ENCODE results near the gene EGLN3. TPM values are rescaled to one million over a fixed set of nuclear protein-coding genes. Genes with fewer than 3 reads are reported as not detected.

Gene EGLN3
- total and polyA plus RNA-seq, 2 of the 13 experiments (the other 11 are each of a cell fraction or from before 2014, with no cell fraction given), result 0.18 to 27.3 TPM

DNA sequence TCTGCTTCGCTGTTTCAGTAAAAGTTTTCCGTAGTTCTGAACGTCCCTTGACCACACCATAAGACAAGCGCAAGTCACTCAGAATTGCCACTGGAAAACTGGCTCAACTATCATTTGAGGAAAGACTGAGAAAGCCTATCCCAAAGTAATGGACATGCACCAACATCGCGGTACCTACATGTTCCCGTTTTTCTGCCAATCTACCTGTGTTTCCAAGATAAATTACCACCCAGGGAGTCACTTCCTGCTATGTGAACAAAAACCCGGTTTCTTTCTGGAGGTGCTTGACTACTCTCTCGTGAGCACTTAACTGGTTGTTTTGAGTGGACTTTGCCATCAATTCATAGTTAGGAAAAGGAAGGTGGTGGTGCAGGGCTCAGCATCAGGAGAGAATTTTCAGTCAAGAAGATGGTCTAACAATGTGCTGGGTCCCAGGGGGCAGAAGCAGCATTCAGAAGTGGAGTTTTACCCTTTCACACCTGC, 1.4 kb downstream of the EGLN3 start (continued):
- TF ChIP-seq ZNF441 (CRISPR knock-in tag; IDR thresholded peaks at IDR 0.05; ENCODE audit: borderline replicate concordance) (peak; percentile 55; the same call in 1 of the 2 replicates), YEATS2 (CRISPR knock-in tag; IDR thresholded peaks at IDR 0.05; ENCODE audit: borderline replicate concordance) (0 out of 2 replicates have a peak, but pooled peaks have one; percentile 13), ZBTB38 (CRISPR knock-in tag; IDR thresholded peaks at IDR 0.05) (peak; percentile 55; the same call in 1 of the 2 replicates), MBD4 (IDR thresholded peaks at IDR 0.05; ENCODE audit: borderline replicate concordance, low read length) (no peak), POLR2A (IDR thresholded peaks at IDR 0.05; ENCODE audit: insufficient read depth in 1 of 2, low read depth in 2 of 2, low read length in 2 of 2) (0 out of 4 replicates have a peak, but pooled peaks of 1 of the 2 experiments have one; percentile 3), ZNF451 (CRISPR knock-in tag; IDR thresholded peaks at IDR 0.05) (no peak), ZMAT3 (CRISPR knock-in tag; conservative IDR thresholded peaks at IDR 0.05) (peak; percentile 49; the same call in 1 of the 2 replicates), MXI1 (IDR thresholded peaks at IDR 0.05; ENCODE audit: borderline replicate concordance, low read depth, low read length) (0 out of 3 replicates have a peak, but pooled peaks have one; percentile 8), ZNF329 (CRISPR knock-in tag; IDR thresholded peaks at IDR 0.05; ENCODE audit: low read depth) (no peak)
- TF ChIP-seq, protein P1, sequence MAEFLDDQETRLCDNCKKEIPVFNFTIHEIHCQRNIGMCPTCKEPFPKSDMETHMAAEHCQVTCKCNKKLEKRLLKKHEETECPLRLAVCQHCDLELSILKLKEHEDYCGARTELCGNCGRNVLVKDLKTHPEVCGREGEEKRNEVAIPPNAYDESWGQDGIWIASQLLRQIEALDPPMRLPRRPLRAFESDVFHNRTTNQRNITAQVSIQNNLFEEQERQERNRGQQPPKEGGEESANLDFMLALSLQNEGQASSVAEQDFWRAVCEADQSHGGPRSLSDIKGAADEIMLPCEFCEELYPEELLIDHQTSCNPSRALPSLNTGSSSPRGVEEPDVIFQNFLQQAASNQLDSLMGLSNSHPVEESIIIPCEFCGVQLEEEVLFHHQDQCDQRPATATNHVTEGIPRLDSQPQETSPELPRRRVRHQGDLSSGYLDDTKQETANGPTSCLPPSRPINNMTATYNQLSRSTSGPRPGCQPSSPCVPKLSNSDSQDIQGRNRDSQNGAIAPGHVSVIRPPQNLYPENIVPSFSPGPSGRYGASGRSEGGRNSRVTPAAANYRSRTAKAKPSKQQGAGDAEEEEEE (CRISPR knock-in tag; IDR thresholded peaks at IDR 0.05; ENCODE audit: borderline replicate concordance), result 0 out of 2 replicates have a peak, but pooled peaks have one; percentile 61
- TF ChIP-seq, protein P2, sequence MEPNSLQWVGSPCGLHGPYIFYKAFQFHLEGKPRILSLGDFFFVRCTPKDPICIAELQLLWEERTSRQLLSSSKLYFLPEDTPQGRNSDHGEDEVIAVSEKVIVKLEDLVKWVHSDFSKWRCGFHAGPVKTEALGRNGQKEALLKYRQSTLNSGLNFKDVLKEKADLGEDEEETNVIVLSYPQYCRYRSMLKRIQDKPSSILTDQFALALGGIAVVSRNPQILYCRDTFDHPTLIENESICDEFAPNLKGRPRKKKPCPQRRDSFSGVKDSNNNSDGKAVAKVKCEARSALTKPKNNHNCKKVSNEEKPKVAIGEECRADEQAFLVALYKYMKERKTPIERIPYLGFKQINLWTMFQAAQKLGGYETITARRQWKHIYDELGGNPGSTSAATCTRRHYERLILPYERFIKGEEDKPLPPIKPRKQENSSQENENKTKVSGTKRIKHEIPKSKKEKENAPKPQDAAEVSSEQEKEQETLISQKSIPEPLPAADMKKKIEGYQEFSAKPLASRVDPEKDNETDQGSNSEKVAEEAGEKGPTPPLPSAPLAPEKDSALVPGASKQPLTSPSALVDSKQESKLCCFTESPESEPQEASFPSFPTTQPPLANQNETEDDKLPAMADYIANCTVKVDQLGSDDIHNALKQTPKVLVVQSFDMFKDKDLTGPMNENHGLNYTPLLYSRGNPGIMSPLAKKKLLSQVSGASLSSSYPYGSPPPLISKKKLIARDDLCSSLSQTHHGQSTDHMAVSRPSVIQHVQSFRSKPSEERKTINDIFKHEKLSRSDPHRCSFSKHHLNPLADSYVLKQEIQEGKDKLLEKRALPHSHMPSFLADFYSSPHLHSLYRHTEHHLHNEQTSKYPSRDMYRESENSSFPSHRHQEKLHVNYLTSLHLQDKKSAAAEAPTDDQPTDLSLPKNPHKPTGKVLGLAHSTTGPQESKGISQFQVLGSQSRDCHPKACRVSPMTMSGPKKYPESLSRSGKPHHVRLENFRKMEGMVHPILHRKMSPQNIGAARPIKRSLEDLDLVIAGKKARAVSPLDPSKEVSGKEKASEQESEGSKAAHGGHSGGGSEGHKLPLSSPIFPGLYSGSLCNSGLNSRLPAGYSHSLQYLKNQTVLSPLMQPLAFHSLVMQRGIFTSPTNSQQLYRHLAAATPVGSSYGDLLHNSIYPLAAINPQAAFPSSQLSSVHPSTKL (CRISPR knock-in tag; IDR thresholded peaks at IDR 0.05), result no peak
- TF ChIP-seq, protein P3, sequence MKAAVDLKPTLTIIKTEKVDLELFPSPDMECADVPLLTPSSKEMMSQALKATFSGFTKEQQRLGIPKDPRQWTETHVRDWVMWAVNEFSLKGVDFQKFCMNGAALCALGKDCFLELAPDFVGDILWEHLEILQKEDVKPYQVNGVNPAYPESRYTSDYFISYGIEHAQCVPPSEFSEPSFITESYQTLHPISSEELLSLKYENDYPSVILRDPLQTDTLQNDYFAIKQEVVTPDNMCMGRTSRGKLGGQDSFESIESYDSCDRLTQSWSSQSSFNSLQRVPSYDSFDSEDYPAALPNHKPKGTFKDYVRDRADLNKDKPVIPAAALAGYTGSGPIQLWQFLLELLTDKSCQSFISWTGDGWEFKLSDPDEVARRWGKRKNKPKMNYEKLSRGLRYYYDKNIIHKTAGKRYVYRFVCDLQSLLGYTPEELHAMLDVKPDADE (CRISPR knock-in tag; IDR thresholded peaks at IDR 0.05), result no peak
